HEK293 (cell line): ENCODE results near the gene CTLA4.

Experiments
- CTCF ChIA-PET: fragments of 350-600 bp; formaldehyde crosslinking; extraction: SDS; loops from one replicate; lab custom pipeline; 2021; ENCODE audit warnings: antibody characterized with exemption; lab: Yijun Ruan, JAX
- POLR2A ChIA-PET: fragments of 300-600 bp; formaldehyde crosslinking; extraction: SDS; loops from one replicate; lab custom pipeline; 2020; ENCODE audit warnings: antibody characterized with exemption, inconsistent platforms; lab: Yijun Ruan, JAX
- H3K27ac ChIP-seq: fragments of 200-500 bp; sonication (Bioruptor generic); 2 replicates; pipeline ENCODE4 v1.5.1; 2014; ENCODE audit warnings: low read depth, low read length, control low read depth, inconsistent platforms; ENCODE audit errors: extremely low read depth
- H3K36me3 ChIP-seq, 2 experiments: fragments of 200-500 bp in 1 of 2; sonication (Bioruptor generic) in 1 of 2; 1 replicate in 1 of 2; 2 replicates in 1 of 2; pipeline ENCODE4 v1.5.1; 2014 to 2017; ENCODE audit warnings: inconsistent platforms in 2 of 2, low read length in 2 of 2; ENCODE audit not compliant: control insufficient read depth in 2 of 2, insufficient read depth in 1 of 2
- H3K4me1 ChIP-seq: fragments of 200-500 bp; sonication (Bioruptor generic); 2 replicates; pipeline ENCODE4 v1.5.1; 2014; ENCODE audit warnings: mild to moderate bottlenecking, low read length, inconsistent platforms; ENCODE audit not compliant: control insufficient read depth, insufficient read depth
- H3K4me3 ChIP-seq: 2 replicates; pipeline ENCODE4 v1.5.1; 2011; ENCODE audit warnings: low read depth, mild to moderate bottlenecking, control low read depth, low read length, moderate library complexity
- H3K9me3 ChIP-seq: fragments of 200-500 bp; sonication (Bioruptor generic); 2 replicates; pipeline ENCODE4 v1.5.1; 2014; ENCODE audit warnings: low read depth, low read length, inconsistent platforms; ENCODE audit not compliant: control insufficient read depth, insufficient read depth
- ELK4 ChIP-seq: IDR thresholded peaks from 2 replicates; pipeline ENCODE4 v1.6.1; 2011; ENCODE audit warnings: mild to moderate bottlenecking, low read depth, low read length, borderline replicate concordance
- HOXC10 ChIP-seq: sonication (generic); formaldehyde crosslinking; IDR thresholded peaks from 2 replicates; pipeline ENCODE4 v1.8.1; 2023; ENCODE audit warnings: mild to moderate bottlenecking, missing genetic modification reagents
- INSM2 ChIP-seq: fragments of 450-650 bp; formaldehyde crosslinking; IDR thresholded peaks from 2 replicates; pipeline ENCODE4 v1.5.1; 2016; ENCODE audit warnings: missing biosample characterization, missing genetic modification characterization
- KLF10 ChIP-seq: fragments of 450-650 bp; IDR thresholded peaks from 2 replicates; pipeline ENCODE4 v1.5.1; 2018; ENCODE audit warnings: missing biosample characterization, mild to moderate bottlenecking, missing genetic modification characterization
- MYNN ChIP-seq: fragments of 450-650 bp; formaldehyde crosslinking; IDR thresholded peaks from 2 replicates; pipeline ENCODE4 v1.5.1; 2016; ENCODE audit warnings: missing biosample characterization, missing genetic modification characterization, borderline replicate concordance
- MZF1 ChIP-seq: fragments of 450-650 bp; formaldehyde crosslinking; IDR thresholded peaks from 2 replicates; pipeline ENCODE4 v1.5.1; 2017; ENCODE audit warnings: missing biosample characterization, missing genetic modification characterization, borderline replicate concordance
- PATZ1 ChIP-seq: fragments of 450-650 bp; formaldehyde crosslinking; IDR thresholded peaks from 2 replicates; pipeline ENCODE4 v1.5.1; 2016; ENCODE audit warnings: missing biosample characterization, missing genetic modification characterization
- PRDM1 ChIP-seq: fragments of 450-650 bp; formaldehyde crosslinking; IDR thresholded peaks from 2 replicates; pipeline ENCODE4; 2016; ENCODE audit warnings: missing biosample characterization, missing genetic modification characterization
- PRDM2 ChIP-seq: fragments of 450-650 bp; formaldehyde crosslinking; IDR thresholded peaks from 2 replicates; pipeline ENCODE4 v1.5.1; 2016; ENCODE audit warnings: missing biosample characterization, missing genetic modification characterization, borderline replicate concordance
- SALL2 ChIP-seq: fragments of 450-650 bp; formaldehyde crosslinking; IDR thresholded peaks from 2 replicates; pipeline ENCODE4 v1.5.0; 2017; ENCODE audit warnings: missing biosample characterization, mild to moderate bottlenecking, missing genetic modification characterization, borderline replicate concordance
- ZEB2 ChIP-seq: fragments of 450-650 bp; formaldehyde crosslinking; IDR thresholded peaks from 2 replicates; pipeline ENCODE4 v1.5.1; 2016; ENCODE audit warnings: missing biosample characterization, missing genetic modification characterization
- ZFP3 ChIP-seq: fragments of 450-650 bp; formaldehyde crosslinking; IDR thresholded peaks from 2 replicates; pipeline ENCODE4 v1.5.1; 2016; ENCODE audit warnings: low read depth, missing biosample characterization, missing genetic modification characterization
- ZNF175 ChIP-seq: fragments of 450-650 bp; formaldehyde crosslinking; IDR thresholded peaks from 2 replicates; pipeline ENCODE4 v1.5.1; 2016; ENCODE audit warnings: missing biosample characterization, missing genetic modification characterization
- ZNF248 ChIP-seq: fragments of 450-650 bp; formaldehyde crosslinking; IDR thresholded peaks from 2 replicates; pipeline ENCODE4 v1.5.1; 2017; ENCODE audit warnings: missing biosample characterization, missing genetic modification characterization
- ZNF302 ChIP-seq: fragments of 450-650 bp; formaldehyde crosslinking; IDR thresholded peaks from 2 replicates; pipeline ENCODE4 v1.5.1; 2016; ENCODE audit warnings: missing biosample characterization, missing genetic modification characterization, low read depth
- ZNF510 ChIP-seq: fragments of 450-650 bp; formaldehyde crosslinking; IDR thresholded peaks from 2 replicates; pipeline ENCODE4 v1.5.1; 2018; ENCODE audit warnings: mild to moderate bottlenecking, missing genetic modification characterization, missing biosample characterization; ENCODE audit not compliant: insufficient replicate concordance
- ZNF530 ChIP-seq: fragments of 450-650 bp; formaldehyde crosslinking; IDR thresholded peaks from 2 replicates; pipeline ENCODE4 v1.5.1; 2016; ENCODE audit warnings: low read depth, missing biosample characterization, missing genetic modification characterization
- ZNF621 ChIP-seq: fragments of 450-650 bp; formaldehyde crosslinking; IDR thresholded peaks from 2 replicates; pipeline ENCODE4 v1.5.1; 2017; ENCODE audit warnings: missing biosample characterization, missing genetic modification characterization
- ZNF645 ChIP-seq: fragments of 450-650 bp; formaldehyde crosslinking; IDR thresholded peaks from 2 replicates; pipeline ENCODE4; 2016; ENCODE audit warnings: missing biosample characterization, missing genetic modification characterization
- ZNF658 ChIP-seq: fragments of 450-650 bp; formaldehyde crosslinking; IDR thresholded peaks from 2 replicates; pipeline ENCODE4; 2016; ENCODE audit warnings: missing biosample characterization, missing genetic modification characterization
- ZNF660 ChIP-seq: fragments of 450-650 bp; IDR thresholded peaks from 2 replicates; pipeline ENCODE4 v1.5.1; 2018; ENCODE audit warnings: missing biosample characterization, mild to moderate bottlenecking, missing genetic modification characterization
- ZNF701 ChIP-seq: fragments of 450-650 bp; formaldehyde crosslinking; IDR thresholded peaks from 2 replicates; pipeline ENCODE4 v1.5.1; 2016; ENCODE audit warnings: missing biosample characterization, missing genetic modification characterization
- ZNF76 ChIP-seq: fragments of 450-650 bp; formaldehyde crosslinking; IDR thresholded peaks from 2 replicates; pipeline ENCODE4; 2016; ENCODE audit warnings: low read depth, missing biosample characterization, missing genetic modification characterization, borderline replicate concordance

The CTLA4 gene

GRCh38 chr2:203886661-203887151 lies 19.1 kb downstream of the CTLA4 start:
- H3K9me3 ChIP-seq, result no peaks in the 10 kb centered on the region
- no peaks in the 10 kb centered on the region for H3K4me1 ChIP-seq
- CTCF ChIA-PET, result no interaction called here
- no peak overlapping the region for H3K4me3 ChIP-seq
- no peaks in the 10 kb centered on the region for H3K36me3 ChIP-seq
- no peak overlapping the region for H3K27ac ChIP-seq
- TF ChIP-seq ZNF530 (tag by site-specific recombination) (no peak), MYNN (tag by site-specific recombination) (no peak), ZNF510 (tag by site-specific recombination) (no peak), ZNF701 (tag by site-specific recombination) (no peak), ZNF175 (tag by site-specific recombination) (no peak), PRDM1 (tag by site-specific recombination) (no peak), ZNF302 (tag by site-specific recombination) (no peak), ZFP3 (tag by site-specific recombination) (no peak), ZNF645 (tag by site-specific recombination) (no peak), ZNF660 (tag by site-specific recombination) (no peak), INSM2 (no peak), ZNF658 (tag by site-specific recombination) (no peak)
- POLR2A ChIA-PET, result no interaction called here

- no peaks in the 10 kb centered on the region for H3K9me3 ChIP-seq
- ChIA-PET POLR2A (no interaction called here), CTCF (interaction anchor here (0.5 kb wide), 1 partner anchor 353 kb away, joined by 3 read pairs; no protein-coding TSS in a partner anchor)
Measured at GRCh38 chr2:203887677-203888076, 20.1 kb downstream of the CTLA4 start.

More at GRCh38 chr2:203887677-203888076, 20.1 kb downstream of the CTLA4 start:
- no peak overlapping the region for H3K4me3 ChIP-seq
- no peak overlapping the region for H3K27ac ChIP-seq
- H3K36me3 ChIP-seq, result no peaks in the 10 kb centered on the region
- no peaks in the 10 kb centered on the region for H3K4me1 ChIP-seq
- TF ChIP-seq ZNF302 (tag by site-specific recombination) (no peak), PATZ1 (tag by site-specific recombination) (no peak), ZNF660 (tag by site-specific recombination) (no peak), ELK4 (no peak), MZF1 (tag by site-specific recombination) (no peak), ZEB2 (tag by site-specific recombination) (no peak), SALL2 (tag by site-specific recombination) (no peak), PRDM2 (tag by site-specific recombination) (no peak), ZNF658 (tag by site-specific recombination) (no peak), KLF10 (tag by site-specific recombination) (no peak), ZNF248 (no peak), HOXC10 (CRISPR knock-in tag) (no peak), ZNF76 (tag by site-specific recombination) (no peak), ZNF621 (tag by site-specific recombination) (no peak)
